ENCODE data around the gene KBTBD7.

GRCh38 chr13:41156620-41157019 is 37.7 kb downstream of the KBTBD7 start:
- TF ChIP-seq CTCF (IDR thresholded peaks at IDR 0.05) (no peak), EZH2 (IDR thresholded peaks at IDR 0.05; ENCODE audit: borderline replicate concordance, insufficient read depth, low read depth, low read length, poor library complexity, severe bottlenecking) (no peak)

Data from B cell (primary cell).